GM12872 (cell line): ENCODE results near the gene RAB31.

ENCODE experiments used
- CTCF ChIP-seq: IDR thresholded peaks from 3 replicates; pipeline ENCODE4 v1.5.1; 2011; ENCODE audit warnings: low read depth, mild to moderate bottlenecking, low read length, moderate library complexity; ENCODE audit not compliant: insufficient read depth

The RAB31 gene

GRCh38 chr18:9724797-9725585 is 16.9 kb downstream of the RAB31 start:
- TF ChIP-seq CTCF, result no peak

GRCh38 chr18:9726175-9726574 is 18.1 kb downstream of the RAB31 start:
- TF ChIP-seq CTCF, result no peak

- no peak for TF ChIP-seq CTCF
These were observed 18.8 kb downstream of the RAB31 start for GRCh38 chr18:9726936-9727335.

- TF ChIP-seq CTCF, result no peak
These were observed 22.7 kb downstream of the RAB31 start for GRCh38 chr18:9730786-9731185.

GRCh38 chr18:9731380-9731779 is 23.3 kb downstream of the RAB31 start:
- TF ChIP-seq CTCF, result no peak

GRCh38 chr18:9732031-9732430 is 23.9 kb downstream of the RAB31 start:
- no peak for TF ChIP-seq CTCF

GRCh38 chr18:9734189-9734588 is 26.1 kb downstream of the RAB31 start:
- TF ChIP-seq CTCF, result no peak
